Measurements from ENCODE around the gene CFAP54. TPM values are rescaled to one million over a fixed set of nuclear protein-coding genes. Genes with fewer than 3 reads are reported as not detected.

Gene CFAP54
- total RNA-seq, 1 donor from 2014 or later: 0.15 TPM

GRCh38 chr12:96906498-96906848, 417.1 kb downstream of the CFAP54 start:
- Mint-ChIP-seq H3K9me3 (ENCODE audit: unreplicated experiment) (no peaks in the 10 kb centered on the region), H3K36me3 (ENCODE audit: unreplicated experiment) (no peaks in the 10 kb centered on the region), H3K27ac (ENCODE audit: unreplicated experiment) (peak overlapping the region; percentile 77), H3K4me1 (ENCODE audit: low read depth, unreplicated experiment) (peaks cover 8% of the 10 kb centered on the region), H3K27me3 (ENCODE audit: unreplicated experiment) (peaks cover 2% of the 10 kb centered on the region), H3K4me3 (ENCODE audit: unreplicated experiment) (peak overlapping the region; percentile 84)
- no peak for DNase-seq
- no peak for TF ChIP-seq CTCF (IDR thresholded peaks at IDR 0.05; ENCODE audit: partially characterized antibody, unreplicated experiment)

- DNase-seq: peak; percentile 89
- Mint-ChIP-seq H3K27me3 (ENCODE audit: unreplicated experiment) (peaks cover 2% of the 10 kb centered on the region), H3K9me3 (ENCODE audit: unreplicated experiment) (no peaks in the 10 kb centered on the region), H3K4me1 (ENCODE audit: low read depth, unreplicated experiment) (peaks cover 8% of the 10 kb centered on the region), H3K27ac (ENCODE audit: unreplicated experiment) (peak within 1 kb of the TSS; percentile 77), H3K4me3 (ENCODE audit: unreplicated experiment) (peak within 1 kb of the TSS; percentile 92), H3K36me3 (ENCODE audit: unreplicated experiment) (no peaks in the 10 kb centered on the region)
- TF ChIP-seq CTCF (IDR thresholded peaks at IDR 0.05; ENCODE audit: partially characterized antibody, unreplicated experiment): no peak
Measured at GRCh38 chr12:96906849-96907670, 417.7 kb downstream of the CFAP54 start, which contains the start of gene NEDD1. NEDD1 (plus strand) TSS chr12:96907257; CDS start chr12:96909760, 2,503 bp downstream.

- peak overlapping the region; percentile 71 for H3K27ac Mint-ChIP-seq (ENCODE audit: unreplicated experiment)
- H3K27me3 Mint-ChIP-seq (ENCODE audit: unreplicated experiment): peaks cover 2% of the 10 kb centered on the region
- peak overlapping the region; percentile 92 for H3K4me3 Mint-ChIP-seq (ENCODE audit: unreplicated experiment)
- peaks cover 8% of the 10 kb centered on the region for H3K4me1 Mint-ChIP-seq (ENCODE audit: low read depth, unreplicated experiment)
- H3K9me3 Mint-ChIP-seq (ENCODE audit: unreplicated experiment): no peaks in the 10 kb centered on the region
- TF ChIP-seq CTCF (IDR thresholded peaks at IDR 0.05; ENCODE audit: partially characterized antibody, unreplicated experiment): no peak
- DNase-seq: no peak
- no peaks in the 10 kb centered on the region for H3K36me3 Mint-ChIP-seq (ENCODE audit: unreplicated experiment)
Measured at GRCh38 chr12:96907671-96908422, 418.5 kb downstream of the CFAP54 start.

- Mint-ChIP-seq H3K4me1 (ENCODE audit: low read depth, unreplicated experiment) (peaks cover 8% of the 10 kb centered on the region), H3K27ac (ENCODE audit: unreplicated experiment) (no peak overlapping the region), H3K27me3 (ENCODE audit: unreplicated experiment) (peaks cover 2% of the 10 kb centered on the region), H3K4me3 (ENCODE audit: unreplicated experiment) (peak overlapping the region; percentile 92), H3K36me3 (ENCODE audit: unreplicated experiment) (no peaks in the 10 kb centered on the region), H3K9me3 (ENCODE audit: unreplicated experiment) (no peaks in the 10 kb centered on the region)
- no peak for DNase-seq
- no peak for TF ChIP-seq CTCF (IDR thresholded peaks at IDR 0.05; ENCODE audit: partially characterized antibody, unreplicated experiment)
Measured at GRCh38 chr12:96908423-96908675, 419.0 kb downstream of the CFAP54 start.

- peaks cover 8% of the 10 kb centered on the region for H3K4me1 Mint-ChIP-seq (ENCODE audit: low read depth, unreplicated experiment)
- TF ChIP-seq CTCF (IDR thresholded peaks at IDR 0.05; ENCODE audit: partially characterized antibody, unreplicated experiment): no peak
- H3K4me3 Mint-ChIP-seq (ENCODE audit: unreplicated experiment): no peak overlapping the region
- H3K27me3 Mint-ChIP-seq (ENCODE audit: unreplicated experiment): peaks cover 2% of the 10 kb centered on the region
- H3K36me3 Mint-ChIP-seq (ENCODE audit: unreplicated experiment): no peaks in the 10 kb centered on the region
- no peak overlapping the region for H3K27ac Mint-ChIP-seq (ENCODE audit: unreplicated experiment)
- DNase-seq: no peak
- no peaks in the 10 kb centered on the region for H3K9me3 Mint-ChIP-seq (ENCODE audit: unreplicated experiment)
Measured at GRCh38 chr12:96912261-96912660, 422.9 kb downstream of the CFAP54 start.

Data from glutamatergic neuron (in vitro differentiated cells).